ENCODE results near the gene PIK3C2G.

Gene PIK3C2G

DNA sequence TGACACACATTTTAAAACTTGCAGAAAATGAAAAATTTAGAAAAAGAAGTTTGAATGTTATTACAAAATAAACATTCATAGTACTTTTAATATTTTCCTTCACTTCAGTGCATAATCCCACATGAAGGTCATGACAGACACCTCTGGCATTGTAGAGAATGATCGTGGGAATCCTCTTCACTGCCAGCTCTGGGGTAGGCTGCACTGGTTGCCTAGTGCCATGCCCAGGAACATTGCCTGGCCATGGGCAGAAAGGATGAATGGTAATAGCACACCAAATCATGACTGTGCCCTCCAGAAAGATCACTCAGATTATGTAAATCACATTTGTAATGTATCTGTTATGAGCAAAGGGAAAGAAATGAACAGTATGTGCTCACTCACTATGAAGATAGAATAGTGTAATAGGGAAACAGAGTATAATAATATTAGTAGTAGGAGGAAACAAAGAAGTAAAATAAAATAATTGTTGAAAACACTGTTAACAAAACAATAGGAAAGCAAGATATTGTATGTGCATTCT lies 314.8 kb downstream of the PIK3C2G start:
- no peak for DNase-seq

GRCh38 chr12:18576648-18577047 lies 315.3 kb downstream of the PIK3C2G start:
- no peak for DNase-seq

DNA sequence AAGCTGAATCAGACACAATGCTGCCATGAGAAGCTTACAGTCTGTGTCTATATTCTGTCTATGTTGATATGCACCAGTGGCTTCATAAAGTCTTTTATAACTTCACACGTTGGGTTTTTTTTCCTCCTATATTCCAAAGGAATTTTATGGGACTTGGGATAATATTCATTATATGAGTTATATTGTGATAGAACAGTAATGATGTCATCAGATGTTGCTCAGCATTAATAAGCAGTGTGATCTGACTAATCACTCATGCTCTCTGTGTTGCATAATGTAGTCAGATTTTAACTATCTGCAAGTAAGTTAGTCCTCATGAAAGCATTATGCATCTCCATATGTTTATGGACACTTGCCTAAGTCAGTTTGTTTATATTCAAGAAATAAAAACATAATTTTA lies 316.9 kb downstream of the PIK3C2G start:
- no peak for DNase-seq

DNA sequence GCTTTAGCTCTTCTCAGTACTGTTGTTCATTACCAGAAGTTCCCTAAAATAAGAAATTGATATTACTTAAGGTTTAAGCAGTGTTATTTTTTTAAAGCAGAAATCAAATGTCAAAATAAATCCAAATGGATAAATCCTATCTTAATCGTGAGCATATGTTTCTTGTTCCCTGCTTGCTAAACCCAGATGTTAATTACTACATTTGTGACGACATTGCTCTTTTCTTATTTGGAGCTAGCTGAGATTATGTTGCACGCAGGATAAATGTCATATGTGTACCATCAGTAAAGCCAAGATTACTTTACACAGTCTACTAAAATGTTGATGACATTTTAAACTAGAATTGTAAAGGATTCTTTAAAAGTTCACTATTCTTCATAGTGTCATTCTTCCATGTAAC lies 319.0 kb downstream of the PIK3C2G start:
- no peak for DNase-seq

- DNase-seq: no peak
Measured at GRCh38 chr12:18580706-18581105, 319.4 kb downstream of the PIK3C2G start.

DNA sequence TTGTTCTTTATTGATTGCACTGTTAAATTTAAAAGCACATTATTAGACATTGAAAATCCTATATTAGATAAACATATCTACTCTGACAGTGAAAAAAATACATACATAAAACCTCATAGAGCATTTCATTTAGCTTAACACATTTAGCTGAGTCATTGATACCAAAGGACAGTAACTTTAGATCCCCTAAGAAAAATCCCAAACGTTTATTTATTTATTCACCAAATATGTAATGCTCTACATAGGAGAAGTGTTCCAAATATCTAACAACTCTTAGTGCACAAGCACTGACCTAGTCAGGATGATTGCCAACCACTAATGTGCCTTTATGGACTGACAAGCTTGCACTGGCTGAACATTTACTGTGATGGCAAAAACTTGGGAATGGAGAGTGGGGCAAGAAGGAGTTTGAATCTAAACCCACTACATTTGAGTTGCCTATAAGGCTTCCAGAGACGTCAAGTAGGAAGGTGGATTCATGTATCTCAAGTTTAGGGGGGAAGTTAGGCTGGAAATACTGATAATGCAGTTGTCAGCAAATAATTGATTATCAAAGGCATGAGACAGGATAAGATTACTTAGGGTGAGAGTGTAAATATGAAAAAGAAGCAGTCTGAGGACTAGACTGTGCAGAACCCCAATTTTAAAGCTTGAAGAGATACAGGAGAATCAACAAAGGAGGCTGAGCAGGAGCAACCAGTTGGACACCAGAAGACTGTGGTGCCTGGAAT lies 320.1 kb downstream of the PIK3C2G start:
- no peak for DNase-seq

GRCh38 chr12:18583655-18584054 lies 322.3 kb downstream of the PIK3C2G start:
- no peak for DNase-seq

DNA sequence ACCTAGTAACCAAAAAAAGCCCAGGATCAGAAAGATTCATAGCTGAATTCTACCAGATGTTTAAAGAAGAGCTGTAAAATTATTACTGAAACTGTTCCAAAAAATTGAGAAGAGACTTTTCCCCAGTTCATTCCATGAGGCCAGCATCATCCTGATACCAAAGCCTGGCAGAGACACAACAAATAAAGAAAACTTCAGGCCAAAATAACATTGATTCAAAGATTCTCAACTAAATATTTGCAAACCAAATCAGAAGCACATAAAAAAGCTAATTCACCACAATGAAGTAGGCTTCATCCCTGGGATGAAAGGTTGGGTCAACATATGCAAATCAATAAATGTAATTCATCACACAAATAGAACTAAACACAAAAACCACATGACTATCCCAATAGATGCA lies 325.3 kb downstream of the PIK3C2G start:
- no peak for DNase-seq

- no peak for DNase-seq
Measured at GRCh38 chr12:18589316-18589715, 328.0 kb downstream of the PIK3C2G start.

GRCh38 chr12:18591473-18591872 lies 330.2 kb downstream of the PIK3C2G start:
- no peak for DNase-seq

DNA sequence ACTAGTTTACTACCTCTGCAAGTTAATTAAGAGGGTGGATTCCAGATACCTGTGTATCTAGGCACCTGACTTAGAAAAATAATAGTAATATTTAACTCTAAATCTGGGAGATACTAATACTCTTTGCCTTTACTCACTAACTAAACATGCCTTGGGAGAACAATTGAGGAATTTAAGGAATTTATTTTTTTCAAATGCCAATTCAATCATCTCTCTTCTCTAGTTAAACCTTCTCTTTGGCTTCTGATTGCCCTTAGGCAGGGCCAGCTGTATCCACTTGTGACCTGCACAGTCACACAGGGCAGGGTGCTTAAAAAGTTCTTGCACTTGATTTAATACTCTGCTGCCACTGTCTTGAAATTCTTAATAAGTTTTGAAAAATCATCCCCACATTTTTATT lies 334.1 kb downstream of the PIK3C2G start:
- DNase-seq: no peak

DNA sequence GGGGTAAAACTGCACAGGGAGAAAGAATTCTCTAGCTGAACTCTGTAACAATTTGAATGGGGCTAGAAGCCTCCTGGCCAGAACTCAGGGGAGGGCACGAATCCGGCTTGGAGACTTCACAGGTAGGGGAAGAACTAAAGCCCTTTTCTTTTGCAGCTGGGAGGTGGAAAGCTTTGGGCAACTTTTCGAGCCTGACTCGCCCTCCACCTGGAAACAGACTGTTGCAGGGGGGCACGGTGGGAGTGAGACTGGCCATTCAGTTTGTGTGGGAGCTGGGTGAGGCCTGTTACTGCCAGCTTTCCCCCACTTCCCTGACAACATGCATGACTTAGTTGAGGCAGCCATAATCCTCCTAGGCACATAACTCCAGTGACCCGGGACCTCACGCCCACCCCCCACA lies 340.6 kb downstream of the PIK3C2G start:
- no peak for DNase-seq

DNA sequence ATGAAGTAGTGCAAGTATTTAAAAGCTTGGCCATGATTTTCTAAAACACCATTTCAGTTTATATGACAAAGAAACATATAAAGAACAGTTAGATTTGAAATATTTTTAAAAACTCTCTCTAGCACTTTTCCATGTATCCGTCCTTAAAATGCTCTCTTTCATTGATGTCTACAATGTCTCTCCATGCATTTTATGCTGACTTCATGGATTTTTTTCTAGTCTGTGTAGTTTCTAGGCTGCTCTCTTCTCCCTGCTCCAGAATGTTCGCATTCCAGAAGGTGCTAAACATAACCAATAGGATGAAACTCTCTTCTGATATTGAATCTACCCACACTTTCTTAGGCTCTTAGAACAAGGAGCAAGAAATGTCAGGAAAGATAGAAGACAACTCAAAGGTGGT lies 351.7 kb downstream of the PIK3C2G start:
- DNase-seq: no peak

GRCh38 chr12:18620986-18621385 lies 359.7 kb downstream of the PIK3C2G start:
- DNase-seq: no peak

DNA sequence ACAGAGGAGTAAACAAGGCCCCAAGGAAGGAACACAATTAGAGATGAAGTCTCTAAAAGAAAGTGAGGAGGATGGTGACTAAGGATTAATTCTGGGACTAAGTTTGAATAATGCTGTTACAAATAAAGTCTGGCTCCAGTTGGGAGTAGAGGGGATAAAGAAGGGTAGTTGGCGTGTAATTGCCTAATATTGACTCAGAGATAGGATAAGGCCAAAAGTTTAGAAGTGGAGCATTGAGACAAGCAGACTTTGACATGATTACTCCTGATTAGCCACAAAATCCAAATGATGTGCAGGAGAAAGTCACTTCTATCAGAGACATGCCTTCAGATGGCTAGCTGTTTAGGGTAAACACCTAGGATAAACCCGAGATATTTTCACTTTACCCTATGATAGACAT lies 368.1 kb downstream of the PIK3C2G start:
- no peak for DNase-seq

DNA sequence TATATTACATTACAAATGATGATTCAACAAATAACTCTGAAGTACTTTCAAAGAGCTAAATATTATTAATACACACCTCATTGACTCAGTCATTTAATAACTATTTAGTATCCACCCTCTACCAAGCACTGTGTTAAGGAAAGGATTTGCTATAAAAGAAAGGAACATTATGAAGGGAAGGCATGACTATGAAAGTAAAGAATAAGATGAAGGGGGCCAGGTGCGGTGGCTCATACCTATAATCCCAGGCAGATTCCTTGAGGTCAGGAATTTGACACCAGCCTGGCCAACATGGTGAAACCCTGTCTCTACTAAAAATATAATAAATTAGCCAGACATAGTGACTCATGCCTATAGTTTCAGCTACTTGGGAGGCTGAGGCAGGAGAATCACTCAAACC lies 368.6 kb downstream of the PIK3C2G start:
- no peak for DNase-seq

- DNase-seq: no peak
Measured at GRCh38 chr12:18631339-18631738, 370.0 kb downstream of the PIK3C2G start.

DNA sequence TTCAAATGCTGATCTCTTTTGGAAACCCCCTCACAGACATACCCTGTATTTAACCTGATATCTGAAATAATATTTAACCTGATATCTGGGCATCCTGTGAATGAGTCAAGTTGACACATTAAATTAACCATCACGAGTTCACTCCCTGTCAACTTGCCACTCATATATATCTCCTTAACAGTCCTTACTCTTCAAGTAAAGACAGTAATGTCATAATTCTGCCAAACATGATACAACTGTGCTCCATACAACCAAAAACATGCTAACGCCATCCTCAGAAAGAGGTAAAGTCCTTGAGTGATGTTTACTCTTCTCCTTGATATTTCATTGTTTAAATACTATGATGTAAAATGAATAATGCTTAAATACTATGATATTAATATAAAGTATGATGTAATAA lies 371.5 kb downstream of the PIK3C2G start:
- no peak for DNase-seq

DNA sequence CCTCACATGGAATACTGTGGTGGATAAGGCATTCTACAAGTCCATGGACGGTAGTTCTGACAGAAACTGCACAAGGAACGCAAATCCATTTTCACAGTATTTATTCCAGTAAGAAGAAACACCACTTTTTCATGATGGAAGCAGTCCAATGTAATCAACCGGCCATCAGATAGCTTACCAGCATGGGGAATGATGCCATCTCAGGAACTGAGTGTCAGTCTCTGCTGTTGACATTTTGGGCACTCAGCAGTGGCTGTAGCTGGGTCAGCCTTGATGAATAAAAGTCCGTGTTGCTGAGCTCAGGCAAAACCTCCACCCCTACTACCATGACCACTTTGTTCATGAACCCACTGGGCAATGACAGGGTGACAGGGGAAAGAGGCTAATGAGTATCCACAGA lies 373.1 kb downstream of the PIK3C2G start:
- DNase-seq: no peak

GRCh38 chr12:18640321-18640955 lies 379.1 kb downstream of the PIK3C2G start:
- no peak for DNase-seq

DNA sequence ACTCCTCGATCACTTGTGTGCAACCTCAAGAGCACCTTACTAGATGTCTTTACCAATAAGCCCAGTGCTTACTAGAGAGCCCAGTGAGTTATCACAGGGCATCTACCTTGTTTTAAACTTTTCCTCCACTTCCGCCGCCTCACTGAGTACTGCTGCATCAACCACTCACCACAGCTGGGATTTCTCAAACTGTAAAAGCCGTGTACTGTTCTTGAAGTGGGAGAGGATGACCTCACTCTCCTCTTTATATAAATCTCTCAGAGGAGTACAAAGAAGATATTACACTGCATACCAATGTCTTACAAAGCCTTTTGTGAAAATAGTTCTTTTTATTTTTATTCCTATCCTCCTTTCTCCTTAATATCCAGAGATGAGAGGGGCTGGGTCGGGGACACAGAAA lies 382.4 kb downstream of the PIK3C2G start:
- DNase-seq: no peak

GRCh38 chr12:18644564-18644963 lies 383.2 kb downstream of the PIK3C2G start:
- DNase-seq: no peak

DNA sequence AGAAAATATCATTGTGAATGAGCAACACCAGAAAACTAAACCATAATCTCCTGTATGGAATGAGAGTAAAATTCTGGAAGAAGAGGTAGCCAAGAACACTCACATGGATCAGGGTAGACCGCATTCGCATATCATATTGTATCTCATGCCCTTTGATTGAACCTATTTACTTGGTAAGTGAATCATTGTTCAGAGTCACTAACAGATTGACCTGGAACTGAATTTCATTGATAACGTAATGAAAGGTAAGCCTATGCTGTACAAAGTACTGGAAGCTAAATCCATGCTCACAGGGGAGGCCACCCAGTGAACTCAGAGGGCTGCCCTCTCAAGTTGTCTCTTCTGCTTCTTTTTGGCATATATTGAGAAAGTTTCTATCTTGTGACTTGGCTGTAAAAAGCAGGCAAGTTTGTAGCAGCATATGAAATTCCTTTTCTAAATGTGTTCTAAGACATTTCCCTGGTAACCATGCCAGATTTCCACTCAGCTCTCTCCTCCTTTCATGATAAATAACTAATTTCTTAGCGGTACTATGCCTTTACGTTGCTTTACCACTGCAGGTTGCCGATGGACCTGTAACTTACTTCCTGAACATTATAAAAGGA lies 385.1 kb downstream of the PIK3C2G start:
- no peak for DNase-seq

- DNase-seq: no peak
Measured at GRCh38 chr12:18651525-18651924, 390.2 kb downstream of the PIK3C2G start.
